Nephron progenitor cell (in vitro differentiated cells): ENCODE results near the gene CPPED1.

Experiments
- DNase-seq: peaks from one replicate; pipeline ENCODE4 v3.0.0; 2021
- H3K27ac Mint-ChIP-seq: 2 replicates; pipeline ENCODE4 v1.8.0; 2021; ENCODE audit warnings: mild to moderate bottlenecking, moderate library complexity, mixed read lengths
- H3K27me3 Mint-ChIP-seq: 2 replicates; pipeline ENCODE4 v1.8.0; 2021; ENCODE audit warnings: mild to moderate bottlenecking, low read depth, mixed read lengths; ENCODE audit not compliant: poor library complexity
- H3K36me3 Mint-ChIP-seq: 2 replicates; pipeline ENCODE4 v1.8.0; 2021; ENCODE audit warnings: low read depth, mixed read lengths
- H3K4me1 Mint-ChIP-seq: 2 replicates; pipeline ENCODE4 v1.8.0; 2021; ENCODE audit warnings: mixed read lengths
- H3K4me3 Mint-ChIP-seq: 2 replicates; pipeline ENCODE4 v1.8.0; 2021; ENCODE audit warnings: mild to moderate bottlenecking, moderate library complexity, mixed read lengths
- H3K9me3 Mint-ChIP-seq: 2 replicates; pipeline ENCODE4 v1.8.0; 2021; ENCODE audit warnings: mild to moderate bottlenecking, moderate library complexity, mixed read lengths
- TF ChIP-seq, protein P1 (sequence below): fragments of 200-600 bp; sonication (generic); IDR thresholded peaks from 2 replicates; pipeline ENCODE4 v1.5.0; 2021; ENCODE audit warnings: antibody characterized with exemption

CPPED1 gene

DNA sequence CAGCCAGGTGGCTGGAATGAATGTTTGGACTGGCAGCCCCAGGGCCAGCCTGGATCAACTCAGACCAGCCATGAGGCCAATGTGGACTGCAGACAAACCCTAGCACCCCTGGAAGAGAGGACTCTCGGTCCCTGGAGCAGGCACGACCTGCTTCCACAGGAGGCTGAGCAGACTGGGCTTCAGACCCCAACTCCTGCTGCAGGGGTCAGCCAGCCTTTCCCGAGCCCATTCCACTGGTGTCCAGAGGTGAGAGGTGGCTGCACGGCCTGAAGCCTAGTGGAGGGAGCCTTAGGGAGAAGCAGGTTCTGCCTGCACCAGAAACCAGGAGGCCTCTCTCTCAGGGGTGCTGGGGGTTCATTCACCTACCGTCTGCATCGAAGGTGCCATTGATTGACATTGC lies 97.1 kb downstream of the CPPED1 start:
- Mint-ChIP-seq H3K27me3 (no peaks in the 10 kb centered on the region), H3K9me3 (no peaks in the 10 kb centered on the region), H3K27ac (no peak overlapping the region), H3K4me3 (no peak overlapping the region), H3K4me1 (no peaks in the 10 kb centered on the region), H3K36me3 (no peaks in the 10 kb centered on the region)
- no peak for DNase-seq
- TF ChIP-seq, protein P1, sequence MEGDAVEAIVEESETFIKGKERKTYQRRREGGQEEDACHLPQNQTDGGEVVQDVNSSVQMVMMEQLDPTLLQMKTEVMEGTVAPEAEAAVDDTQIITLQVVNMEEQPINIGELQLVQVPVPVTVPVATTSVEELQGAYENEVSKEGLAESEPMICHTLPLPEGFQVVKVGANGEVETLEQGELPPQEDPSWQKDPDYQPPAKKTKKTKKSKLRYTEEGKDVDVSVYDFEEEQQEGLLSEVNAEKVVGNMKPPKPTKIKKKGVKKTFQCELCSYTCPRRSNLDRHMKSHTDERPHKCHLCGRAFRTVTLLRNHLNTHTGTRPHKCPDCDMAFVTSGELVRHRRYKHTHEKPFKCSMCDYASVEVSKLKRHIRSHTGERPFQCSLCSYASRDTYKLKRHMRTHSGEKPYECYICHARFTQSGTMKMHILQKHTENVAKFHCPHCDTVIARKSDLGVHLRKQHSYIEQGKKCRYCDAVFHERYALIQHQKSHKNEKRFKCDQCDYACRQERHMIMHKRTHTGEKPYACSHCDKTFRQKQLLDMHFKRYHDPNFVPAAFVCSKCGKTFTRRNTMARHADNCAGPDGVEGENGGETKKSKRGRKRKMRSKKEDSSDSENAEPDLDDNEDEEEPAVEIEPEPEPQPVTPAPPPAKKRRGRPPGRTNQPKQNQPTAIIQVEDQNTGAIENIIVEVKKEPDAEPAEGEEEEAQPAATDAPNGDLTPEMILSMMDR: no peak

DNA sequence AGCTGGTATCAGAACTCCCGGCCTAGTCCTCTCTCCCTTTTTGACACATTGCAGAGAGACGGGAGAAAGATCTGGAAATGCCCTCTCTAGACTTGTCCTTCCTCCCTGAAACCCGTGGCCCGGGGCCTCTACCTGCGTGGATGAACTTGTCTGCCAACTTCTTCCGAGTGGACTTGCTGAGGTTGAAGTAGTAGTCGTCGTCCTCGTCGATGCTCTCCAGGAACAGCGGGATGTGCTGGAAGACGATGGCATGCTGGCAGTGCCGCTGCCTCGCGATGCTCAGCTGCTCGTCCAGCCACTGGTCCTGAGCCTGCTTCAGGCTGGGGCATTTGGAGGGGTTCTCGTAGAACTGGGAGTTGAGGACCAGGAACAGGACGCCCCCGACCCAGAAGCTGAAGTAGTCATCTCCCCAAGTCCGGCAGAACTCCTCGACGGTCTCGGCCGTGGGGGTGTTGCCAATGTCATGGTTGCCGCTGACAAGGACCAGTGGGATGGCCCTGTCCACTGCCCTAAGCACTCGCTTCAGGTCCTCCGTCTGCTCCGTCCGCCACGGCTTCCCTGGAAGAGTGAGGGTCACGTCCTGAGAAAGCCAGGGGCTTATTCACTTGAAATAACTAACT lies 99.1 kb downstream of the CPPED1 start:
- H3K4me1 Mint-ChIP-seq: no peaks in the 10 kb centered on the region
- no peaks in the 10 kb centered on the region for H3K36me3 Mint-ChIP-seq
- H3K4me3 Mint-ChIP-seq: no peak overlapping the region
- DNase-seq: no peak
- TF ChIP-seq, protein P1: no peak
- H3K27me3 Mint-ChIP-seq: no peaks in the 10 kb centered on the region
- no peaks in the 10 kb centered on the region for H3K9me3 Mint-ChIP-seq
- H3K27ac Mint-ChIP-seq: no peak overlapping the region

DNA sequence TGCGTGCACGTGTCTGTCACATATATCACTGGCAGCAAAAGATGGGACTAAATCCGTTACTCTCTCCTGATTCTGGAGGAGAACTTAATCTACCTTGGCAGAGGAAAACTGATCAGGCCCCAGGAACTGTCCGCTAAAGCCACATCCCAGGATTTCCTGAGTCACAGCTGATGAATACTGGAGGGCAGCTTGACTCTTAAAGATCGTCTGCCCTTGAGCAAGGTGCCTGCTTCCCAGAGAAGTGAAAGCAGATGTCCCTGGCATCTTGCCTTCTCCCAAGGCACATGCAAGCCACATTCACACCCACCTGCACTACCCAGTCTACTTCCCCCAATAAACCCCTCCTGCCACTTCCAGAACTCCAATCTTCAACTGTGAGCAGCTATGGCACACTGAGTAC lies 99.8 kb downstream of the CPPED1 start:
- Mint-ChIP-seq H3K36me3 (no peaks in the 10 kb centered on the region), H3K4me3 (no peak overlapping the region), H3K27ac (peak overlapping the region; percentile 70), H3K9me3 (no peaks in the 10 kb centered on the region), H3K4me1 (no peaks in the 10 kb centered on the region), H3K27me3 (no peaks in the 10 kb centered on the region)
- TF ChIP-seq, protein P1: no peak
- DNase-seq: no peak

DNA sequence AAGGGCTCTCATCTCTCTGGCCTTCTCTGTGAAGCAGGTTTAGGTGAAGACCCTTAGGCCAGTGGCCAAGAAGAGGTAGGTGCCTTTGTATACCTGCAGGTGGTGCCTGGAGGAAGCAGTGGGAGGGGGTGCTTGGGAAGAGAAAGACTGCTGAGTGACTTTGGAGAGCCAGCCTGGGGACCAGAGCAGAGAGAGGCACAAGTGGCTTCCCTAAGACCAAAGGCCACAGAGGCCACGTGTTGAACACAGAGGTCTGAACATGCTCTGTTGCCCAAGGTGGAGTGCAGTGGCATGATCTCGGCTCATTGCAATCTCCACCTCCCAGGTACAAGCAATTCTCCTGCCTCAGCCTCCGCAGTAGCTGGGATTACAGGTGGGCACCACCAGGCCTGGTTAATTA lies 103.5 kb downstream of the CPPED1 start:
- no peak for DNase-seq
- H3K27ac Mint-ChIP-seq: no peak overlapping the region
- H3K4me3 Mint-ChIP-seq: no peak overlapping the region
- H3K4me1 Mint-ChIP-seq: no peaks in the 10 kb centered on the region
- peaks cover 5% of the 10 kb centered on the region for H3K27me3 Mint-ChIP-seq
- H3K36me3 Mint-ChIP-seq: peaks cover 4% of the 10 kb centered on the region
- TF ChIP-seq, protein P1: no peak
- peaks cover 3% of the 10 kb centered on the region for H3K9me3 Mint-ChIP-seq

DNA sequence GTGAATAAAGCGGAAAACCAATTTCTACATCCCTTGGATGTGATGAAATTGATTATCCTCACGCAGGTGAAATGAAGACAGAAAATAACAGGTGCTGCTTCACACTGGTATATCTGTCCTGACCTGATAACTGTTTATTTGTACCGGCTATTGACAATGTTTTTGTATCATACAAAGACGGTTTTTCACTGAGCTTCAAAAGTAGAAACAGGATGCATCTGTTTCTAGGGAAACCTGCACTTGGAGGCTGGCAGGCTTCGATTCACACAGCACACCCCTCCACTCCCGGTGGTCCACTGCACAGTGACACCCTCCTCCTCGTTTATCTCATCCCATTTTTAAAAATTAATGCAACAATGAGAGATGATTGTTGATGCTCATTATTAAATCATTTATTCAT lies 104.5 kb downstream of the CPPED1 start:
- Mint-ChIP-seq H3K4me1 (no peaks in the 10 kb centered on the region), H3K27me3 (peaks cover 5% of the 10 kb centered on the region), H3K27ac (no peak overlapping the region), H3K9me3 (peaks cover 3% of the 10 kb centered on the region), H3K36me3 (peaks cover 8% of the 10 kb centered on the region), H3K4me3 (no peak overlapping the region)
- TF ChIP-seq, protein P1: no peak
- no peak for DNase-seq

DNA sequence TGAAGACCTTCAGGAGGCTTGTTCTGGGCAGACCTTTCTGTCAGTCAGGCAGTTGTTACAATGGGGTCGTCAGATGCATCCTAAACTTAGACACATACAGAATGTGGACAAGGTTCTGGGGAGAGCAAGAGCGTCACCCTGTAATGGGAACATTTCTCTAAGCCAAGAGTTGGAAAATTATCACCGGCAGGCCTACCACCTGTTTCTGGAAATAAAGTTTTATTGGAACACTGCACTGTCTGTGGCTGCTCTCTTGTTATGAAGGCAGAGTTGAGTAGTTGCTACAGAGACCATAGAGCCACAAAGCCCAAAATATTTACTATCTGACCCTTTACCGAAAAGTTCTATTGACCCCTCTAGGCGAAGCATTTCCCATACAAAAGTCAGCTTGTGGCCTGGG lies 106.2 kb downstream of the CPPED1 start:
- Mint-ChIP-seq H3K9me3 (peaks cover 3% of the 10 kb centered on the region), H3K27ac (no peak overlapping the region), H3K4me1 (no peaks in the 10 kb centered on the region), H3K4me3 (no peak overlapping the region), H3K36me3 (peaks cover 8% of the 10 kb centered on the region), H3K27me3 (peaks cover 5% of the 10 kb centered on the region)
- TF ChIP-seq, protein P1: no peak
- DNase-seq: no peak
